Fibroblast of the conjunctiva (primary cell): ENCODE results near the gene LMF2.
A peak's percentile ranks its signal among the peaks of the same experiment; 100 is the strongest.

Experiments used
- DNase-seq: peaks from one replicate; pipeline ENCODE4 v3.0.0-alpha.2; 2010; ENCODE audit warnings: low read depth

The LMF2 gene

DNA sequence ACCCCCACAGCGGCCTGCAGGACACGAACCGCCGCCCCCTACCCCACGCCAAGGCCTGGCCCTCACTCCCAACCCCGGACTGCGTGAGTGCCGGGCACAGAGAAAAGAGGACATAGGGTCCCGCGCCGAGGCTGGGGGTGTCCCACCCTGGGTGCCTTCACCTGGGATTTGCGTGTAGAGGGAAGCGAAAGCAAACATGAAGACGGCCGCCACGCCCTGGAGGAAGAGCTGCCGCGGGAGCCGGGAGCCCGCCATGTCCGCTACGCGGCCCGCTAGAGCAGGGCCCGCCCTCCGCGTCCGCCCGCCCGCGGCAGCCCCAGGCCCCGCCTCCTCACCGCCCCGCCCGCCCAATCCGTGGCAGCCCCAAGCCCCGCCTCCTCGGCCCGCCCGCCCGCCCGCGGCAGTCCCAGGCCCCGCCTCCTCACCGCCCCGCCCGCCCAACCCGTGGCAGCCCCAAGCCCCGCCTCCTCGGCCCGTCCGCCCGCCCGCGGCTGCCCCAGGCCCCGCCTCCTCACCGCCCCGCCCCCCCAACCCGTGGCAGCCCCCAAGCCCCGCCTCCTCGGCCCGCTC, at the start of gene LMF2:
LMF2 (minus strand) TSS at position 282 of the 570 bp plus-strand sequence; CDS start at position 255, 27 bp downstream.
- DNase-seq: no peak

DNA sequence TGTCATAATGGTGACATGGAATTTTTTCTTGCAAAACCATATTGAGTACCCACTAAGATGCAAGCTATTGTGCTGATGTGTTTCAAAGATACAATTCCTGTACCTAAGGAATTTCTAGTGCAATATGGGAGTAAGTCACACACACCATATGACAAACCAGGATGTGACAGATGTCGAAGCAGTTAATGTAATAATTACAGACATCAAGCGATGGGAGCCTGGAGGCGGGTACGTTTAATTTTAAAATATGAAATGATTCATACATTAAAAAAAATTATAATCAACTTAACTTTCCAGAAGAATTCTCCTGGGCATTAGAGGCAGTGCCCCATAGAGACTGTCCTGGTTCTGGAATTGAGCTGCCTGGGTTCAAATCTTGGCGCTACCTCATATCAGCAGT, 49.2 kb upstream of the LMF2 start:
- no peak for DNase-seq

- DNase-seq: no peak
Measured at GRCh38 chr22:50553310-50553709, 45.8 kb upstream of the LMF2 start.

DNA sequence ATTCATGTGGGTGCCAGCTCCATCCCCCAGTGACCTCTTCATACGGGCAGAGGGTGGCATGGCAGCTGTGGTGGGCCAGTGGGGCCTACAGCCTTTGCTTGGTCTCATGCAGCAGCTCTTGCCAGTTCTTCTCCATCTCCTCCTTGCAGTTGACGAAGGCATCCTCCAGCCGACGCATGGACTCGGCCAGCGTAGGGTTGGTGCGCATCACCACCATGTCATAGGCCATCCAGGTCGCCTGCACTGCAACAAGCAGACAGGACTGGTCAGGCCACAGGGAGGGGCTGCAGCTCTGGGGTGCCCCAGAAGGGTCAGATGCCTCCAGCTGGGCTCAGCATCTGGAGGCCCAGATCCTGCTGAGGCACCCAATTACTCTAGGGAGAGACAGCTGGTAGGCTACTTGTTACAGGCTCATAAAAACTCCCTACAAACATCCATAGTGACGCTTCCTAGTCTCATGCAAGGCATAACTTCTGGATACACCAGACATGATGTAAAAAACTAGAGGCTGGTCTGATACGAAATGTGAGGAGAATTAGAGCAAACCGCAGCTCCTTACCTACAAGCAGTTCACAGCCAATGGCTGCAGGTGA, 43.8 kb upstream of the LMF2 start:
- no peak for DNase-seq

- no peak for DNase-seq
Measured at GRCh38 chr22:50550395-50550794, 42.9 kb upstream of the LMF2 start.

DNA sequence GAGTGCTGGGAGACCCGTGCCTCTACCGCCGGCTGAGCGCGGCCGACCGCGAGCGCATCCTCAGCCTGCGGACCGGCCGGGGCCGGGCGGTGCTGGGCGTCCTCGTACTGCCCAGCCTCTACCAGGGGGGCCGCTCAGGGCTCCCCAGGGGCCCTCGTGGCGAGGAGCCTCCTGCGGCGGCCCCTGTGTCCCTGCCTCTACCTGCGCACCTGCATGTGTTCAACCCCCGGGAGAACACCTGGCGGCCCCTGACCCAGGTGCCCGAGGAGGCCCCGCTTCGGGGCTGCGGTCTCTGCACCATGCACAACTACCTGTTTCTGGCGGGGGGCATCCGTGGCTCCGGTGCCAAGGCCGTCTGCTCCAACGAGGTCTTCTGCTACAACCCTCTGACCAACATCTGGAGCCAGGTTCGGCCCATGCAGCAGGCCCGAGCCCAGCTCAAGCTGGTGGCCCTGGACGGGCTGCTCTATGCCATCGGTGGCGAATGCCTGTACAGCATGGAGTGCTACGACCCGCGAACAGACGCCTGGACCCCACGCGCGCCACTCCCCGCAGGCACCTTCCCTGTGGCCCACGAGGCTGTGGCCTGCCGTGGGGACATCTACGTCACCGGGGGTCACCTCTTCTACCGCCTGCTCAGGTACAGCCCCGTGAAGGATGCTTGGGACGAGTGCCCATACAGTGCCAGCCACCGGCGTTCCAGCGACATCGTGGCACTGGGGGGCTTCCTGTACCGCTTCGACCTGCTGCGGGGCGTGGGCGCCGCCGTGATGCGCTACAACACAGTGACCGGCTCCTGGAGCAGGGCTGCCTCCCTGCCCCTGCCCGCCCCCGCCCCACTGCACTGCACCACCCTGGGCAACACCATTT, 41.7 kb upstream of the LMF2 start:
- DNase-seq: no peak

DNA sequence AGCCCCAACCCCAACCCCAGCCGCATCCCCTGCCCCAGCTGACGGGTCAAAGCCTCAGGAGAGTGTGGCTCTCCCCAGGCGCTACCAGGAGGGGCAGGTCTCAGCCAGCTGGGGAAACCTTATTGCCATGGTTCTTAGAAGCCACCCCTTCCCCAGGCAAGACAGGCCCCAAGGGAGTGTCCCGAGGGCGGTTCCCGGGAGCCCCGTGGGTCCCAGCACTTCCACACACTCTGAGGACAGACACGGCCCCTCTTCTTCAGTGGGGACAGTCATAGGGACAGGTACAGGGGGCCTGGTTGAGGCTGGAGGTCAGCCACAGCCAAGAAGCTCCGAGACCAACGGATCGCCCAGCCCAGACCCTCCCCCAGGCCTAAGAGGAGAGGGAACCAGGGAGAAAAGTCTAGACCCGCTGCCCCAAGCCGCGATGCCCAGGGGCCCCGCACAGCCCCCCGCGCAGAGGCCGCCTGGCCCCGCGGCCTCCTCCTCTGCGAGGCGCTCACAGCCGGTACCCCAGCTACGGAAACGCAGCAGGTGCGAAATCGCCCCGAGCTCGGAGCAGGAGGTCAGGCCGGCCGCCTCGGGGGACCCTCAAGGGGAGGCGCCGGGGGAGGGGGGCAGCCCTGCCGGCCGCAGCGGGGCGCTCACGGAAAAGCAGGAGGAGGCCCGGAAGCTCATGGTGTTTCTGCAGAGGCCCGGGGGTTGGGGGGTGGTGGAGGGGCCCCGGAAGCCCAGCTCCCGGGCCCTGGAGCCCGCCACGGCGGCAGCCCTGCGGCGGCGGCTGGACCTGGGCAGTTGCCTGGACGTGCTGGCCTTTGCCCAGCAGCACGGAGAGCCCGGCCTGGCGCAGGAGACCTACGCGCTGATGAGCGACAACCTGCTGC, 40.8 kb upstream of the LMF2 start:
- no peak for DNase-seq

- no peak for DNase-seq
Measured at GRCh38 chr22:50547263-50547985, 39.9 kb upstream of the LMF2 start.

- no peak for DNase-seq
Measured at GRCh38 chr22:50546326-50547262, 39.1 kb upstream of the LMF2 start.

DNA sequence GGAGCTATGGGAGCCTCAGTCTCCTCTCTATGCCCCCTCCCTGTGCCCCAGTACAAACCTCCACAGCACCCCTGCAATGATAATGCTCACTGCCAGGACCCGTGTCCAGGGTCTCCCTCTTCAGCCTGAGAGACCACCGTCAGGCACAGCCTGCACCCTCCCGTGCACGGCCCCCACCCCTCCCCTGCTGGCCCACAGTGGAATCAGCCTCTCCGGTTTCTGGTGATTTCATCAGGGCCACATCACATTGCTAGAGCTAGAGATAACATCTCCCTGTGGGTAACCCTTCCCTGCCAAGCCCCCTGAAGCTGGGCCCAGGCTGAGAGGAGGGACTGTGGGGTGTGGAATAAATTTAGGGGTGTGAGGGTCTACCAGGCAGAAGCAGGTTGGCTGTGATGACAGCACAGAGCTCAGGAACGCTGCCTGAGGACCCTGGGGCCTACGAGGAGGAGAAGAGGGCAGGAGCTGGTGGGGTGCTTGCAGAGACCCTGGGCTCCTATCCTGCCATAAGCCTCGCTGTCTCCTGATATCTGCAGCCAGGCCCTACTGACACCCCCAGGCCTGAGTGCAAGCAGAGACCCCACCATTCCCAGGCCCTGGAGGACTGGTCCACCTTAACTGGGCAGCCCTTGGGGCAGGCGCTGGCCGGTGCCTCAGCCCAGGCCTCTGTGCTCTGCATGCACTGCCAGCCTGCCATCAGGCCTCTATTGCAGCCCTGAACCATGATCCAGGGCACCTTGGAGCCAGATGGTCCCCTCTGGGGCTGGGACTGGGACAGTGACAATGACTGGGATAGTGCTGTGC, 38.2 kb upstream of the LMF2 start, which contains the start of gene KLHDC7B:
KLHDC7B (plus strand) TSS at position 378 of the 804 bp plus-strand sequence; CDS start at position 723, 345 bp downstream.
- DNase-seq: peak; percentile 29

GRCh38 chr22:50544746-50545253, 37.3 kb upstream of the LMF2 start:
- no peak for DNase-seq

DNA sequence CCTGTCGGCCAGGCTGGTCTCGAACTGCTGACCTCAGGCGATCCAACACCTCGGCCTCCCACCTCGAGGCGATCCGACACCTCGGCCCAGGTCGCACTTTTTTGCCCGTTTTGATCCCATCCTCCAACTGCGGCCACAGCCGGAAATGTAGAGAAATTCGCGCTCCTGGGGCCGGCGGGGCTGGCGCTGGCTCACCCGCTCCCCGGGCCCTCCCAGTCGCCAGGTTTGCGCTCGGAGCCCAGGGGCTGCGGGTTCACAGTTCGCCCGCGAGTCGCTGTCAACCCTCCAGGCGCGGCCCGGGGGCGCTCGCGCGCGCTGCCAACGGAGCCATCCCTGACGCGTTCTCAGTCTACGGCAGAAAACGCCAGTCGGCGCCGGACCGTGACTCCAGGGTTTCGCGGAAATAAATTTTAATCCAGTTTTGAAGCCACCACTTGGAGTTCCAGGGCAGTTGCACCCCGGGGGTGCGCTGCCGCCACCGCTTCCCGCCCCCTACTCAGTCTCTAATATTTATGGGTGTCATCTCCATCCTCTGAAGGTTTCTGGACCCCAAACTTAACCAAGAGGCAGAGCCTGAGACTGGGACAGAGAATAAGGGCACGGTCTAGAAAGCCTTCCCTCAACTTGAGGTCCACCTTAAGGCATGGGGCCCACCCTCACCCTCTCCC, 36.7 kb upstream of the LMF2 start:
- DNase-seq: no peak

DNA sequence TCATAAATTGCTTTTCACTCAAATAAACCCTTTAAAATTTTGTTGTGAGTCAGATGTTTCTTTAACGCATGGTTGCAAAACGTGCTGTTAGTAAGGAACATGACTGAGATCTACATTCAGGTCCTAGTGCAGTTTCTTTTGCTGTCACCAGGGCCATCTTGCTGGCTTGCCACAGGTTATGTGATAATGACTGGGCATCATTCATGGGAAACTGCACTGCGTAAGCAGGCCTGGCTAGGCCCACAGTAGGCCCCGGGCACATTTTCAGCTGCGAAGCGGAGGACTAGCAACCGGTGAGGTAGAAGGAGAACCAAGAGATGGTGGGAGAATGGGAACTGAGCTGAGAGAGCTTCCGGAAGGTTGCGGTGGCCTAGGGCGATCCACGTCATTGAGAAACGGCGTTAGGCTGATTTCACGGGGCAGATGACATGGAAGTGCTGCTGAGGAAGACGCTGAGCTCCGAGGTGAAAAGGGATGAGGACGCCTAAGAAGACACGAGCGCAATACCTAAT, 35.0 kb upstream of the LMF2 start:
- DNase-seq: no peak

DNA sequence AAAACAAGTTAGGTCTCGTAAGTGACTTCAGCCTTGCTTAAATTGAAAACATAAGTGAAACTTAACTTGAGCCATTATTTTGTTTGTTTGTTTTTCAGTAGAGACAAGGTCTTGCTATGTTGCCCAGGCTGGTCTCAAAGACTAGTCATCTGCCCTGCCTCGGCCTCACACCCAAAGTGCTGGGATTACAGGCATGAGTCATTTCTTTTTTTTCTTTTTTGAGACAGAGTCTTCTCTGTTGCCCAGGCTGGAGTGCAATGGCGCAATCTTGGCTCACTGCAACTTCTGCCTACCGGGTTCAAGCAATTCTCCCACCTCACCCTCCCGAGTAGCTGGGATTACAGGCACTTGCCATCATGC, 34.1 kb upstream of the LMF2 start:
- DNase-seq: peak; percentile 93

GRCh38 chr22:50540381-50540780, 32.9 kb upstream of the LMF2 start:
- DNase-seq: no peak

DNA sequence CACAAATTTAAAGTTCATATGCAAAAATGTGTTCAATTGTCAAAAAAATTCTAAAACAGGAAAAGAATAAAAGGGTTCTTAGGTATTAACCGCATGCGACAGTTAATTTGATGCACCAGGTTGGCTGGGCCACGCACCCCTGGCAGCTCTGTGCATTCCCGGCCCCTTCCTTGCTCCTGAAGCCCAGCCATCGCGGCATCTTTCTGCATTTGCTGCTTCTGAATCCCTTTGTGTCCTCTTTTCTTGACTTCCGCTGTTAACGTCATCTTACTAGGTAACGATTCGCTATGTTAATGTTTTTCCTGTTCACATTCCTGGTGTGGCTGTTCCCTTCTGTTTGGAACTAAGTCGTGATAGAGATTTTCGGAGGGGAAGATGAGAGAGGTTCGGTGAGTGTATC, 30.3 kb upstream of the LMF2 start:
- no peak for DNase-seq

GRCh38 chr22:50536226-50536625, 28.7 kb upstream of the LMF2 start:
- no peak for DNase-seq

- no peak for DNase-seq
Measured at GRCh38 chr22:50535113-50535512, 27.6 kb upstream of the LMF2 start.
